HG02759 (cell line): ENCODE results near the gene FSTL5.

Experiments used
- ATAC-seq: cut with Tn5 transposase; IDR thresholded peaks from one replicate; pipeline ENCODE4 v1.9.1; 2021; ENCODE audit warnings: mild to moderate bottlenecking, moderate library complexity; ENCODE audit not compliant: unreplicated experiment

The FSTL5 gene

GRCh38 chr4:161604516-161605300, 559.1 kb downstream of the FSTL5 start:
- peak; percentile 81 for ATAC-seq

- no peak for ATAC-seq
Observed at GRCh38 chr4:161601011-161601410, 562.8 kb downstream of the FSTL5 start.

DNA sequence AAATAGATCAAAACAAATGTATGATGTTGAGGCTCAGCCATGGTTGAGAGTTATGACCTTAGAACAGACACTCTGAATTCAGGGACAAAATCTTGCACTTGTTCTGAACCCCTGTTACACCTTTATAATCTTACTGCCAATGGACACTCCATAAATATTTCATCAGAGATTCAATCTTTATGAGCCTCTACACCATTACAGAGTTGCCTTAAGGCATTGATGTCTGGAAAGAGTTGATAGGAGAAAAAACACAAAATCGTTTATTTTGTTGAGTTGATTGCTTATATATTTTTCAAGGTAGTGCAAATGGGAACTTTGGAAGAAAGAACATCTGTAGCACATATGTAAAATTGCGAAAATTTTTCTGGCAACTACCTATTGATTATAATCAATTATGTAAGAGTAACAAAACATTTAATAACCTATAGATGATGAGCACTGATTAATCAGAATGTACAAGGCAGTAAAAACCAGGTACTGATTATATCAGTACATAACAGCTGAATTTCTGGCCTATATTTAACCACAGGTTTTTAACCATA, 568.5 kb downstream of the FSTL5 start:
- no peak for ATAC-seq

- no peak for ATAC-seq
Observed at GRCh38 chr4:161585011-161585410, 578.8 kb downstream of the FSTL5 start.

DNA sequence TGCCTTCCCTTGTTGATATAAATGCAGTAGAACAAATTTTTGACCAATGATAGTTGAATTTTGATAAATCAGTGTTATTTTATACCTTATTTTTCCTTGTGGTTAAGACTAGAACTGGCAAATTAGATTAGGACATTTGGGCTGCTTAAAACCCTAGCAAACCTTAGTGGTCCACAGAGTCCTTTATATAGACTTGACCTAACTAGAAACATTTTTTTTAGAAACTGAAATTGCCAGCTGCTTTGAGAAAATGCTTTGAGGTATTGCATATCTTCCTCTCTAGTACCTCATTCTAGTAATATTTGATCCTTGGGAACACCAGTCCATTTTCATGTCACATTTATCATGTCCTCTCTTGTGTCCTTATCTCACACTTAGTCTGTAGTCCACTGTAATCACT, 580.3 kb downstream of the FSTL5 start:
- no peak for ATAC-seq

GRCh38 chr4:161581262-161582230, 582.3 kb downstream of the FSTL5 start:
- ATAC-seq = no peak

DNA sequence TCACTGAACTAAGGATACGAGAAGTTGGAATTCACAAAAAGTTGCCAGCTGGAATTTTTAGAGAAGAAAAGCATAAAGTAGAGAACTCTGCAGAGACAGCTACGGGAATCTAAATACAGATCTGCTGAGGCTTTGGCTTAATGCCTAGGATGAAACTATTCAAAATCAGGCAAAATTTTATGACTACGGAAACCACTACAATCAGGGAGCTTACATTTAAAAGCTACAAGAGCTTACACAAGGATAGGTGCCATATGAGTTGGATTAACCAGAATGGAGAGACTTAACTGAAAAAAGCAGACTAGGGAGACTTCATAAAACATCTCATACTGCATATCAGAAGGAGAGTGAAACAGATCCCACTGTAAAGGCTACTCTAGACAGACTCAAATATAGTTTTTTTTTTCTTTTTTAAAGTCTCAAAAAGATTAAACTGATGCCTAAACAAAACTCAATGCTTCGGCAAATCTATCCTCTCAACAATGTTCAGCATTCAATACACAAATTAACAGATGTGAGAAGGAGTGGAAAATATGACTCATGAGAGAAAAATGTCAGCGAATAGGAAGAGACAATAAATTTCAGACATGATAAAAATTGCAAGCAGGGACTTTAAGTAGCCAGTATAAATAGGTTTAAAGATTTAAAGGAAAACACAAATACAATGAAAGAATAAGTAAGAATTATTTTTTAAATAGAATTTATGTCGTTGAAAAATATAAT, 586.1 kb downstream of the FSTL5 start:
- ATAC-seq = no peak

DNA sequence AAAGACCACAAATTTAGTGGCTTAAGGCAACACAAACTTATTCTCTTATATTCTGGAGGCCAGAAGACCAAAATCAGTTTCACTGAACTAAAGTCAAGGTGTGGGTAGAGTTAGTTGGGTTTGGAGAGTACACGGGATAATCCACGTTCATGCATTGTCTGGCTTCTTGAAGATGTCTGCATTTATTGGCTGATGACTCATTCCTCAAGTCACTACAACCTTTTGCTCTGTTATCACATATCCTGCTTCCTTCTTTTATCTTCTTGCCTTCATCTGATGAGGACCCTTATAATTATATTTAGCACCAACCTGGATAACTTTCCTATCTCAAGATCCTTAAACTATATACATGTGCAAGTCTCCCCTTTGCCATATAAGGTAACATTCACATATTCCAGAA, 590.0 kb downstream of the FSTL5 start:
- ATAC-seq = no peak

DNA sequence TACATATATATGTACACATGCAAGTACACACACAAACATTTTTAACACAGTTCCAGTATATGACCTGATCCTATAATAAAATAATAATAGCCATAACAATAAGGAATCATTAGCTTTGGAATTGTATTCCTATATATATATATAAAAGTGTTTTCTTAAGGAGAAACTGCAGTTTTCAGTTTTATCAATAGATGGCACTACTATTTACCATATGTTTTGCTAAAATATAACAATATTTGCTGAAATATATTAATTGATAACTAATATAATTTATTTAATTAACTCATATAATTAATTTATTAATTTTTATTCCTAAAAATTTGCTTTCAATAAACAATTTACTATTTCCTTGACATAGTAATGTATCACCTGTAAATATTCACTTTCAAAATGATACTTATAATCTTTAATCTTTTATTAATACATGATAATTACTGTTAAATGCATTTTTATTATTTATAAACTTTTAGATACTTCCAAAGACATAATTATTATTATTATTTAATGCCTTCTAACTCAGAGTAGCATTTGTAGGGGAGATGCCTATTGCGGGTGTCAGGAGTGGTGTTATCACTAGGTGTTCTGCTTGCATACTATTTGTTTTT, 599.5 kb downstream of the FSTL5 start:
- ATAC-seq = no peak

- peak; percentile 75 for ATAC-seq
Observed at GRCh38 chr4:161555689-161556660, 607.8 kb downstream of the FSTL5 start.

DNA sequence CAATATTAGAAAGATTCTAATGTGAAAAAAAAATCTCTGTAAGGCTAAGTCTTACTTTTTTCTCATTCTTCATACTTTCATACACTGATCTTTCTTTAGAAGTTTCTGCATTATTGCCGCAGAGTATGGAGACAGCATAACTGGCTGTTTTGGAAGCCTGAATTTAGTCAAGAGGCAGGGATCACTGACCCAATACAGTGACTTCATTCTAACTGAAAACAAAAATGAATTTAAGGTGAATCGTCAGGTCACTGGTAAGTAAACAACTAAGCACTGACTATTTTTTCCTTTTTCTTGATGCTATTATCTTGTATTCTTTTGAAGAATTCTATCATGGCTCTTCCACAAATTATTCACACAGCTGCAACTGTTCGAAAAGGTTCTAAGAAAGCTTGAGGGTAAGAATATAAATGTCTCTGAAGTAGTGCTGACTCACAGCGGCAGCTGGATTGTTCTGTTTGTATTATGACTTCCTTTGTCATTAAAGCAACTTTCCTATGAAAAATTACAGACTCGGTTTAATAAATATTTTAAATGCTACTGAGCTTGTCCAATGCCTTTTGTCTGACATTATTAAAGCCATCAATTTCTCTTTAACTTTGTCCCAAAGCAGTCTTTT, 609.3 kb downstream of the FSTL5 start:
- no peak for ATAC-seq

DNA sequence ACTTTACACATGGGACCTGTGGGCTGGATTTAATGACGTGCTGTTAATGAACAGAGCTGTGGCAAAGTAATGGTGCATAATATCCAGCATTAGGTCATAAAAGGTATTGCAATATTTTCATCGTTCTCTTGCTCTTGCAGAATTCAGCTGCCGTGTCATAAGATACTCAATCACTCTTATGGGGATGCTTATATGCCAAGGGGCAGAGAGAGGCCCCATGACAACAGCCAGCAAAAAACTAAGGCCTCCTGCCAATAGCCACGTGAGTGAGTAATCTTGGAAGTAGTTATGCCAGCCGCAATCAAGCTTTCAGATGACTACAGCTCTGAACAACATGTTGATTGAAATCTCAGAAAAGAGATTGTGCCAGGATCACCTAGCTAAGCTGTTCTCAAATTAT, 616.9 kb downstream of the FSTL5 start:
- no peak for ATAC-seq

- no peak for ATAC-seq
Observed at GRCh38 chr4:161540265-161540664, 623.5 kb downstream of the FSTL5 start.

- ATAC-seq = no peak
Observed at GRCh38 chr4:161538941-161539340, 624.9 kb downstream of the FSTL5 start.

DNA sequence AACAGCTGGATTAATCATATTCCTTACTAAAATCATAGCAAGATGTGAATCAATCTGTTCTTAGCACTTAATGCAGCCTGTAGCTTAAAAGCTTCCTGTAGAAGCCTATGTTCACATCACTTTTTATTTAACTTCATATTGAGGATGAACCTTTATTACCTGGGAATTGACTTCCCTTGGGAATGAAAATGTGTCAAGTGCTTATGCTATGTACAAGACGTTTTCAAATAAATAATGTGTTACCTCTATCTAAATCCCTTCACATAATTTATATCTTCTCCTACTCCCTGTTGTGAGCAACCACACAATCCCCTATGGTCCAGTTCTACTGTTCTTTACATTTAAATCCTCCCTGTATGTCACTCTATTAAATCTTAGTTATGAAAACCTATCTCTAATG, 633.1 kb downstream of the FSTL5 start:
- ATAC-seq = no peak

DNA sequence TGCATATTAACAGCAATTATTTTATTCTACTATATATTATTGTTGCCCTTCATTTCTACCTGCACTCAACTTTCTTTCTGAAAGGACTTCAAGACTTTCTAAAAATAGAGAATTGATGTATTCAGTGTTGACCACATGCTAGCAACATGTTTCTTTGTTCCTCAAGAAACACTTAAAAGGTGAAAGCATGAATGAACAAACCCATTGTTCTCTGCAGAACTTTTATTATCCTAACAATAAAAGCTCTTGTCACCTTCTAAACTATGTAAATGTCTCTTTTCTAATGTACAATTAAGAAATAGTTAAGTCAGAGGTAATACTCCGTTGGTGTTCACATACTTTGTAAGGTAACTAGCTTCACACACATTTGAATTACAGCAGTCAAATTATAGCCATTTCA, 638.7 kb downstream of the FSTL5 start:
- no peak for ATAC-seq

GRCh38 chr4:161522031-161522430, 641.8 kb downstream of the FSTL5 start:
- no peak for ATAC-seq

GRCh38 chr4:161519611-161520010, 644.2 kb downstream of the FSTL5 start:
- ATAC-seq = no peak

- ATAC-seq = no peak
Observed at GRCh38 chr4:161517941-161518340, 645.9 kb downstream of the FSTL5 start.
